ENCODE results near the gene HOXD12.

Gene HOXD12

GRCh38 chr2:176133389-176133788 is 33.8 kb downstream of the HOXD12 start:
- Histone ChIP-seq H3K27ac (ENCODE audit: low read depth, low read length) (peak overlapping the region; percentile 96), H3K9me3 (ENCODE audit: low read length) (no peaks in the 10 kb centered on the region), H3K9ac (ENCODE audit: low read length) (peak overlapping the region; percentile 59), H3K4me1 (ENCODE audit: insufficient read depth, low read length) (peaks cover 37% of the 10 kb centered on the region), H3K4me3 (ENCODE audit: low read depth in 1 of 2, low read length in 2 of 2) (peak overlapping the region in 1 of 2 donors; percentile 75), H3K36me3 (ENCODE audit: insufficient read depth, low read length) (no peaks in the 10 kb centered on the region), H3K27me3 (ENCODE audit: control insufficient read depth in 1 of 2, insufficient read depth in 2 of 2, low read length in 2 of 2) (peaks cover 0 to 6% of the 10 kb centered on the region in 2 donors)

GRCh38 chr2:176134035-176134434 is 34.4 kb downstream of the HOXD12 start:
- peak overlapping the region; percentile 96 for H3K27ac ChIP-seq (ENCODE audit: low read depth, low read length)
- H3K4me3 ChIP-seq (ENCODE audit: low read depth in 1 of 2, low read length in 2 of 2) = no peak overlapping the region
- H3K9me3 ChIP-seq (ENCODE audit: low read length) = no peaks in the 10 kb centered on the region
- no peaks in the 10 kb centered on the region for H3K36me3 ChIP-seq (ENCODE audit: insufficient read depth, low read length)
- H3K4me1 ChIP-seq (ENCODE audit: insufficient read depth, low read length) = peaks cover 36% of the 10 kb centered on the region
- H3K9ac ChIP-seq (ENCODE audit: low read length) = no peak overlapping the region
- H3K27me3 ChIP-seq (ENCODE audit: control insufficient read depth in 1 of 2, insufficient read depth in 2 of 2, low read length in 2 of 2) = peaks cover 0 to 6% of the 10 kb centered on the region in 2 donors

GRCh38 chr2:176135035-176135440 is 35.4 kb downstream of the HOXD12 start:
- H3K27ac ChIP-seq (ENCODE audit: low read depth, low read length) = peak overlapping the region; percentile 96

GRCh38 chr2:176136374-176137251 is 37.0 kb downstream of the HOXD12 start:
- no peaks in the 10 kb centered on the region for H3K9me3 ChIP-seq (ENCODE audit: low read length)
- H3K27me3 ChIP-seq (ENCODE audit: control insufficient read depth in 1 of 2, insufficient read depth in 2 of 2, low read length in 2 of 2) = peaks cover 0 to 14% of the 10 kb centered on the region in 2 donors
- H3K4me3 ChIP-seq (ENCODE audit: low read depth in 1 of 2, low read length in 2 of 2) = peak overlapping the region; percentile 73 to 86
- peak overlapping the region; percentile 80 for H3K9ac ChIP-seq (ENCODE audit: low read length)
- H3K4me1 ChIP-seq (ENCODE audit: insufficient read depth, low read length) = peaks cover 38% of the 10 kb centered on the region
- peak overlapping the region; percentile 96 for H3K27ac ChIP-seq (ENCODE audit: low read depth, low read length)
- no peaks in the 10 kb centered on the region for H3K36me3 ChIP-seq (ENCODE audit: insufficient read depth, low read length)

More at GRCh38 chr2:176135035-176135440, 35.4 kb downstream of the HOXD12 start:
- peaks cover 0 to 6% of the 10 kb centered on the region in 2 donors for H3K27me3 ChIP-seq (ENCODE audit: control insufficient read depth in 1 of 2, insufficient read depth in 2 of 2, low read length in 2 of 2)
- H3K36me3 ChIP-seq (ENCODE audit: insufficient read depth, low read length) = no peaks in the 10 kb centered on the region
- H3K9me3 ChIP-seq (ENCODE audit: low read length) = no peaks in the 10 kb centered on the region
- no peak overlapping the region for H3K9ac ChIP-seq (ENCODE audit: low read length)
- H3K4me3 ChIP-seq (ENCODE audit: low read depth in 1 of 2, low read length in 2 of 2) = peak overlapping the region in 1 of 2 donors; percentile 73
- peaks cover 36% of the 10 kb centered on the region for H3K4me1 ChIP-seq (ENCODE audit: insufficient read depth, low read length)

GRCh38 chr2:176137252-176137580 is 37.6 kb downstream of the HOXD12 start:
- Histone ChIP-seq H3K27me3 (ENCODE audit: control insufficient read depth in 1 of 2, insufficient read depth in 2 of 2, low read length in 2 of 2) (peaks cover 0 to 14% of the 10 kb centered on the region in 2 donors), H3K4me3 (ENCODE audit: low read depth in 1 of 2, low read length in 2 of 2) (peak overlapping the region; percentile 73 to 86), H3K9me3 (ENCODE audit: low read length) (no peaks in the 10 kb centered on the region), H3K36me3 (ENCODE audit: insufficient read depth, low read length) (no peaks in the 10 kb centered on the region), H3K4me1 (ENCODE audit: insufficient read depth, low read length) (peaks cover 38% of the 10 kb centered on the region), H3K27ac (ENCODE audit: low read depth, low read length) (peak overlapping the region; percentile 96), H3K9ac (ENCODE audit: low read length) (peak overlapping the region; percentile 80)

GRCh38 chr2:176137906-176138305 is 38.3 kb downstream of the HOXD12 start:
- peaks cover 31% of the 10 kb centered on the region for H3K4me1 ChIP-seq (ENCODE audit: insufficient read depth, low read length)
- peak overlapping the region; percentile 80 for H3K9ac ChIP-seq (ENCODE audit: low read length)
- peak overlapping the region in 1 of 2 donors; percentile 73 for H3K4me3 ChIP-seq (ENCODE audit: low read depth in 1 of 2, low read length in 2 of 2)
- no peaks in the 10 kb centered on the region for H3K36me3 ChIP-seq (ENCODE audit: insufficient read depth, low read length)
- H3K9me3 ChIP-seq (ENCODE audit: low read length) = no peaks in the 10 kb centered on the region
- H3K27ac ChIP-seq (ENCODE audit: low read depth, low read length) = peak overlapping the region; percentile 96
- peaks cover 0 to 14% of the 10 kb centered on the region in 2 donors for H3K27me3 ChIP-seq (ENCODE audit: control insufficient read depth in 1 of 2, insufficient read depth in 2 of 2, low read length in 2 of 2)

- Histone ChIP-seq H3K4me3 (ENCODE audit: low read depth in 1 of 2, low read length in 2 of 2) (peak overlapping the region in 1 of 2 donors; percentile 73), H3K36me3 (ENCODE audit: insufficient read depth, low read length) (no peaks in the 10 kb centered on the region), H3K9me3 (ENCODE audit: low read length) (no peaks in the 10 kb centered on the region), H3K27me3 (ENCODE audit: control insufficient read depth in 1 of 2, insufficient read depth in 2 of 2, low read length in 2 of 2) (peaks cover 0 to 14% of the 10 kb centered on the region in 2 donors), H3K27ac (ENCODE audit: low read depth, low read length) (peak overlapping the region; percentile 77), H3K4me1 (ENCODE audit: insufficient read depth, low read length) (peaks cover 25% of the 10 kb centered on the region), H3K9ac (ENCODE audit: low read length) (peak overlapping the region; percentile 80)
Observed at GRCh38 chr2:176138526-176138922, 38.9 kb downstream of the HOXD12 start.

GRCh38 chr2:176138923-176139660 is 39.5 kb downstream of the HOXD12 start:
- Histone ChIP-seq H3K9ac (ENCODE audit: low read length) (peak overlapping the region; percentile 80), H3K36me3 (ENCODE audit: insufficient read depth, low read length) (no peaks in the 10 kb centered on the region), H3K27ac (ENCODE audit: low read depth, low read length) (peak overlapping the region; percentile 77), H3K27me3 (ENCODE audit: control insufficient read depth in 1 of 2, insufficient read depth in 2 of 2, low read length in 2 of 2) (peaks cover 0 to 14% of the 10 kb centered on the region in 2 donors), H3K4me1 (ENCODE audit: insufficient read depth, low read length) (peaks cover 23% of the 10 kb centered on the region), H3K9me3 (ENCODE audit: low read length) (no peaks in the 10 kb centered on the region), H3K4me3 (ENCODE audit: low read depth in 1 of 2, low read length in 2 of 2) (peak overlapping the region in 1 of 2 donors; percentile 73)

- H3K27me3 ChIP-seq (ENCODE audit: control insufficient read depth in 1 of 2, insufficient read depth in 2 of 2, low read length in 2 of 2) = peaks cover 0 to 14% of the 10 kb centered on the region in 2 donors
- peak overlapping the region; percentile 58 to 73 for H3K4me3 ChIP-seq (ENCODE audit: low read depth in 1 of 2, low read length in 2 of 2)
- H3K9me3 ChIP-seq (ENCODE audit: low read length) = no peaks in the 10 kb centered on the region
- peak overlapping the region; percentile 80 for H3K9ac ChIP-seq (ENCODE audit: low read length)
- H3K36me3 ChIP-seq (ENCODE audit: insufficient read depth, low read length) = no peaks in the 10 kb centered on the region
- H3K27ac ChIP-seq (ENCODE audit: low read depth, low read length) = peak overlapping the region; percentile 77
- peaks cover 20% of the 10 kb centered on the region for H3K4me1 ChIP-seq (ENCODE audit: insufficient read depth, low read length)
Observed at GRCh38 chr2:176139661-176140512, 40.3 kb downstream of the HOXD12 start.

GRCh38 chr2:176140513-176141317 is 41.1 kb downstream of the HOXD12 start:
- Histone ChIP-seq H3K27ac (ENCODE audit: low read depth, low read length) (peak overlapping the region; percentile 71), H3K27me3 (ENCODE audit: control insufficient read depth in 1 of 2, insufficient read depth in 2 of 2, low read length in 2 of 2) (peaks cover 0 to 14% of the 10 kb centered on the region in 2 donors)

More at GRCh38 chr2:176140513-176141317, 41.1 kb downstream of the HOXD12 start:
- no peak overlapping the region for H3K9ac ChIP-seq (ENCODE audit: low read length)
- peaks cover 20% of the 10 kb centered on the region for H3K4me1 ChIP-seq (ENCODE audit: insufficient read depth, low read length)
- no peaks in the 10 kb centered on the region for H3K36me3 ChIP-seq (ENCODE audit: insufficient read depth, low read length)
- H3K9me3 ChIP-seq (ENCODE audit: low read length) = no peaks in the 10 kb centered on the region
- H3K4me3 ChIP-seq (ENCODE audit: low read depth in 1 of 2, low read length in 2 of 2) = peak overlapping the region; percentile 57 to 58
